HUES64 (cell line): Measurements from ENCODE around the gene PRXL2C.

Experiments used
- H3K27ac ChIP-seq: 2 replicates; pipeline ENCODE4 v1.7.0; 2013; ENCODE audit warnings: low read depth, low read length, inconsistent platforms
- H3K27me3 ChIP-seq: 2 replicates; pipeline ENCODE4 v1.6.1; 2013; ENCODE audit warnings: mild to moderate bottlenecking, low read length; ENCODE audit not compliant: insufficient read depth
- H3K36me3 ChIP-seq: 2 replicates; pipeline ENCODE4 v1.6.1; 2013; ENCODE audit warnings: mild to moderate bottlenecking, low read length; ENCODE audit not compliant: insufficient read depth
- H3K4me1 ChIP-seq: 2 replicates; pipeline ENCODE4 v1.6.1; 2013; ENCODE audit warnings: mild to moderate bottlenecking, low read length, moderate library complexity; ENCODE audit not compliant: insufficient read depth
- H3K4me3 ChIP-seq: 2 replicates; pipeline ENCODE4 v1.5.1; 2013; ENCODE audit warnings: mild to moderate bottlenecking, low read length, moderate library complexity
- H3K9ac ChIP-seq: 2 replicates; pipeline ENCODE4 v1.6.1; 2013; ENCODE audit warnings: mild to moderate bottlenecking, low read depth, low read length
- H3K9me3 ChIP-seq: 2 replicates; pipeline ENCODE4 v1.6.1; 2013; ENCODE audit warnings: low read depth, low read length; ENCODE audit not compliant: insufficient read depth
- WGBS: fragments of 150-250, 120-280 bp; methylation state at CpG from one replicate; pipeline ENCODE4 v1.1.7; 2013; ENCODE audit warnings: missing lambda C conversion rate; 5-methylcytosine and 5-hydroxymethylcytosine counted together

PRXL2C gene

DNA sequence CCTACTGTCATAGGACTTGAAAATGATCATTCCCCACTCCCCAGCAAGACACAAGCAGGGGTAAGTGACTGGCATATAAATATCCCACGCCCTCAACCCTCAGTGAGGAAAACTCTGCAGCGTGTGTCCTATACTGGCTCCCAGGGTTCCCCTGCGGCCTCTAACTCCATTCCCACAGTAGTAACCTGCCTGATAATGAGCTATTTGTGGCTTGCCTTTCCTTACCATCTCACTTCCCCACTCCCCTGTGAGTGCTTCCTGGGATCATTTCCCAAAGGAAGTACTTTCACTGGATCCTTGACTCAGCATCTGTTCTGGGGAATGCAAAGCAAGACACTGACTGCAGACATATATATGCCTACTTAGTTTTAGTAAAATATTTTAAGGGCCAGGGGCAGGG lies 49.8 kb downstream of the PRXL2C start:
- H3K9me3 ChIP-seq: no peaks in the 10 kb centered on the region
- WGBS: 74% methylated on average over 3 of the region's 3 CpGs
- H3K4me3 ChIP-seq: no peak overlapping the region
- no peaks in the 10 kb centered on the region for H3K4me1 ChIP-seq
- H3K27ac ChIP-seq: no peak overlapping the region
- no peaks in the 10 kb centered on the region for H3K36me3 ChIP-seq
- H3K27me3 ChIP-seq: no peaks in the 10 kb centered on the region
- H3K9ac ChIP-seq: no peak overlapping the region

DNA sequence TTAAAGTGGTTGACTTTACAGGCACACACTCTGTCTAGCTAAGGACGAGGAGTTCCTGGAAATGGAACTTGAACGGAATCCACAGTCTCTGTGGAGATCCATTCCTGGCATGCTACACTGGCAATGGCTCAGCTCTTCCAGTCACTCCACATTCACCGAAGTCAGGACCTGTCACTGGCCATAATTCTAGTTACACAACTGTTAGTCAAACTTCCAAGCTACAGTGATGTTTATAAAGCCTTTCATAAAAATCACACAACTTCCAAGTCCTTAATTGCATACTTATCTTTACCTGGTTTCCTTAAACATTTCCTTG lies 51.2 kb downstream of the PRXL2C start:
- H3K9me3 ChIP-seq: no peaks in the 10 kb centered on the region
- H3K27ac ChIP-seq: no peak overlapping the region
- H3K9ac ChIP-seq: no peak overlapping the region
- no peaks in the 10 kb centered on the region for H3K27me3 ChIP-seq
- no peaks in the 10 kb centered on the region for H3K36me3 ChIP-seq
- no peaks in the 10 kb centered on the region for H3K4me1 ChIP-seq
- no peak overlapping the region for H3K4me3 ChIP-seq
- 91% methylated on average over 3 of the region's 3 CpGs for WGBS

DNA sequence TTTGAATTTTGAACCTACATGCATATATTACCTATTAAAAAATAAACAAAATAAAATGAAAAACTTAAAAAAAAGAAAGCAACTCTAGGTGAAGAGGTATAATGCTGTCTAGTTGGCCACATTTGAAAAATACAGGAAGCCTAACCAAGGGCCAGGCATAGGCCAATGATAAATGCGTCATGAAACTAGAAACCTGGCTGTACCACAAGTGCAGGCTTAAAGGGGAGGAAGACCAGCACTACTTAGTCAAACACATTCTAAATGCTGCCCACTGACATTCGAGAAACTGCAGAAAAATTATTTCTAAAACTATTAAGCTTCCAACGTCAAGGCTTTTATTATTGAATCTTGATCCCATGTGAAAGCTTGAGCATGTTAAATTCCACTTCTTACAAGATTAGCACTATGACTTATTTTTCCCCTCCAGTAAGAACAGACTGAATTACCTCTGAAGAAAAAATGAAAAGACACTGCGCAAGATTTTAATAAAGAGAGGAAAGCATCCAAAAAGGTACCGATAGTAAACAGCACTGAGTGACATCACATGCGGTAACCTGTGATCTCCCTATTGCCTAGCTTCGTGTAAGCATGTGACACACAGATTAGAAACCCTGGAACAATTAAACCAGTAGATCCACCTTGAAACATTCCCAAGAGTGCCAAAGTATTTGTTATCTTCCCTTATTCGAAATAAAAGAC lies 51.7 kb downstream of the PRXL2C start:
- Histone ChIP-seq H3K9me3 (no peaks in the 10 kb centered on the region), H3K27ac (no peak overlapping the region), H3K36me3 (no peaks in the 10 kb centered on the region), H3K4me1 (no peaks in the 10 kb centered on the region), H3K4me3 (no peak overlapping the region), H3K27me3 (no peaks in the 10 kb centered on the region), H3K9ac (no peak overlapping the region)
- 94% methylated on average over 8 of the region's 8 CpGs for WGBS

DNA sequence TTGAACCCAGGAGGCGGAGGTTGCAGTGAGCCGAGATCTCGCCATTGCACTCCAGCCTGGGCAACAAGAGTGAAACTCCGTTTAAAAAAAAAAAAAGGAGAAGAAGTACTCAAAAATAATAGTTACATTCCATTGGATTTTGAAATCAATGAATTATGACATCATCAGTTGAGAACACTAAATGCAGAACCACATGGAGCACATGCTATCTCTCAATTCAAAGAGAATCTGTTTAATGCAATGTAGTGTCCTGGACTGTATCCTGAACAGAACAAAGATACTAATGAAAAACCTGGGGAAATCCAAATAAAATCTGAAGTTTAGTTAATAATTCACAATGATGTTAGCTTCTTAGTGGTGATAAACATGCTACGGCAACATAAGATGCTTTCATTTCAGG lies 55.8 kb downstream of the PRXL2C start:
- H3K9ac ChIP-seq: no peak overlapping the region
- WGBS: 92% methylated on average over 4 of the region's 5 CpGs

DNA sequence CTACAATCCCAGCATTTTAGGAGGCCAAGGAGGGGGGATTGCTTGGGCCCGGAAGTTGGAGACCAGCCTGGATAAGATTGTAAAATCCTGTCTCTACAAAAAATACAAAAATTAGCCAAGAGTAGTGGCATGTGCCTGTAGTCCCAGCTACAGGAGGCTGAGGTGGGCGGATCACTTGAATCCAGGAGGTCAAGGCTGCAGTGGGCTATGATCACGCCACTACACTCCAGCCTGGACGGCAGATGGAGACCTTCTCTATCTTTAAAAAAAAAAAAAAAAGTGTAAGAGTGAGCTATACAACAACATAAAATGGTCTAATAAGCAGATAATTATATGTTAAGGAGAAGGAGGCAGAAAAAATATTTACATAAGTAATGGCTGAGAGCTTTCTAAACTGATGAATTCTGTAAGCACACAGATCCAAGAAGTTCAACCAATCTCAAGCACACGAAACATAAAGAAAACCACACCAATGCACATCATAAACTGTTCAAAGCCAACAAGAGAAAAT lies 58.5 kb downstream of the PRXL2C start:
- Histone ChIP-seq H3K4me3 (no peak overlapping the region), H3K9ac (no peak overlapping the region), H3K27ac (no peak overlapping the region), H3K36me3 (no peaks in the 10 kb centered on the region), H3K9me3 (no peaks in the 10 kb centered on the region), H3K27me3 (no peaks in the 10 kb centered on the region), H3K4me1 (no peaks in the 10 kb centered on the region)
- 97% methylated on average over 4 of the region's 5 CpGs for WGBS

More for the DNA sequence above, 55.8 kb downstream of the PRXL2C start:
- no peaks in the 10 kb centered on the region for H3K9me3 ChIP-seq
- no peak overlapping the region for H3K27ac ChIP-seq
- H3K36me3 ChIP-seq: no peaks in the 10 kb centered on the region
- H3K27me3 ChIP-seq: no peaks in the 10 kb centered on the region
- H3K4me3 ChIP-seq: no peak overlapping the region
- no peaks in the 10 kb centered on the region for H3K4me1 ChIP-seq
